HepG2 (cell line): ENCODE results near the gene MBD3L5. TPM values are rescaled to one million over a fixed set of nuclear protein-coding genes. Genes with fewer than 3 reads are reported as not detected.

ENCODE experiments used
- AKNA ChIP-seq: sonication (generic); formaldehyde crosslinking; IDR thresholded peaks from 2 replicates; pipeline ENCODE4 v1.4.0; 2020; ENCODE audit warnings: missing genetic modification reagents, borderline replicate concordance
- CEBPB ChIP-seq: IDR thresholded peaks from 2 replicates; pipeline ENCODE4 v1.6.1; 2011; ENCODE audit warnings: low read depth, low read length, improper control_type of control experiment, borderline replicate concordance
- DNMT3B ChIP-seq: conservative IDR thresholded peaks from 2 replicates; pipeline ENCODE4 v1.6.1; 2016; ENCODE audit warnings: missing biosample characterization, control low read depth
- FIP1L1 ChIP-seq: fragments of 200-400 bp; formaldehyde crosslinking; IDR thresholded peaks from 2 replicates; pipeline ENCODE4 v1.6.1; 2018; ENCODE audit warnings: low read depth, mild to moderate bottlenecking, low read length, moderate library complexity, borderline replicate concordance; ENCODE audit not compliant: insufficient read depth
- JARID2 ChIP-seq: sonication (generic); formaldehyde crosslinking; IDR thresholded peaks from 2 replicates; pipeline ENCODE4 v1.8.1; 2023; ENCODE audit warnings: missing genetic modification reagents, inconsistent platforms; ENCODE audit not compliant: insufficient replicate concordance
- JDP2 ChIP-seq: sonication (generic); formaldehyde crosslinking; IDR thresholded peaks from 2 replicates; pipeline ENCODE4 v1.8.1; 2022; ENCODE audit warnings: missing genetic modification reagents, borderline replicate concordance
- KLF11 ChIP-seq: IDR thresholded peaks from 2 replicates; pipeline ENCODE4 v1.6.1; 2016; ENCODE audit warnings: missing compliant biosample characterization
- MIXL1 ChIP-seq: IDR thresholded peaks from 2 replicates; pipeline ENCODE4 v1.6.1; 2016
- NR2F1 ChIP-seq, 2 experiments: fragments of 450-650 bp in 1 of 2; formaldehyde crosslinking in 1 of 2; IDR thresholded peaks; 2 replicates each; pipeline versions ENCODE4 v1.5.0 to v1.6.1; 2016 to 2020; ENCODE audit warnings: mild to moderate bottlenecking in 1 of 2, missing compliant biosample characterization in 1 of 2, missing genetic modification reagents in 1 of 2, moderate library complexity in 1 of 2
- PHB2 ChIP-seq: fragments of 450-650 bp; IDR thresholded peaks from 2 replicates; pipeline ENCODE4 v1.6.1; 2018; ENCODE audit not compliant: partially characterized antibody
- RBFOX2 ChIP-seq: fragments of 200-400 bp; formaldehyde crosslinking; IDR thresholded peaks from 2 replicates; pipeline ENCODE4 v1.6.1; 2017; ENCODE audit warnings: low read depth, mild to moderate bottlenecking, low read length
- RFXAP ChIP-seq: sonication (generic); formaldehyde crosslinking; IDR thresholded peaks from 2 replicates; pipeline ENCODE4 v1.4.0; 2020; ENCODE audit warnings: missing genetic modification reagents, borderline replicate concordance
- TBL1XR1 ChIP-seq: fragments of 150-350 bp; IDR thresholded peaks from 2 replicates; pipeline ENCODE4 v1.6.1; 2014; ENCODE audit warnings: borderline replicate concordance, low read length; ENCODE audit not compliant: partially characterized antibody
- TGIF2 ChIP-seq: IDR thresholded peaks from 2 replicates; pipeline ENCODE4 v1.6.1; 2016; ENCODE audit warnings: control low read depth, missing compliant biosample characterization
- ZBTB20 ChIP-seq: sonication (generic); formaldehyde crosslinking; IDR thresholded peaks from 2 replicates; pipeline ENCODE4 v1.8.1; 2023; ENCODE audit warnings: missing genetic modification reagents, low read depth, mild to moderate bottlenecking, borderline replicate concordance
- ZBTB7A ChIP-seq: sonication (generic); formaldehyde crosslinking; IDR thresholded peaks from 2 replicates; pipeline ENCODE4 v1.8.0; 2022; ENCODE audit warnings: mild to moderate bottlenecking, missing genetic modification reagents
- ZNF121 ChIP-seq: sonication (generic); formaldehyde crosslinking; IDR thresholded peaks from 2 replicates; pipeline ENCODE4 v1.5.0; 2020; ENCODE audit warnings: mild to moderate bottlenecking, missing genetic modification reagents
- ZNF17 ChIP-seq: sonication (generic); formaldehyde crosslinking; IDR thresholded peaks from 2 replicates; pipeline ENCODE4 v1.5.0; 2020; ENCODE audit warnings: mild to moderate bottlenecking, missing genetic modification reagents
- ZNF205 ChIP-seq: IDR thresholded peaks from 2 replicates; pipeline ENCODE4 v1.6.1; 2018; ENCODE audit warnings: missing biosample characterization, missing genetic modification reagents
- ZNF549 ChIP-seq: sonication (generic); formaldehyde crosslinking; IDR thresholded peaks from 2 replicates; pipeline ENCODE4 v1.5.0; 2020; ENCODE audit warnings: missing genetic modification reagents
- ZNF567 ChIP-seq: sonication (generic); formaldehyde crosslinking; IDR thresholded peaks from 2 replicates; pipeline ENCODE4 v1.8.1; 2023; ENCODE audit warnings: mild to moderate bottlenecking, missing genetic modification reagents, borderline replicate concordance
- ZNF615 ChIP-seq: sonication (generic); formaldehyde crosslinking; IDR thresholded peaks from 2 replicates; pipeline ENCODE4 v1.5.0; 2020; ENCODE audit warnings: mild to moderate bottlenecking, missing genetic modification reagents, borderline replicate concordance
- ZNF883 ChIP-seq: sonication (generic); formaldehyde crosslinking; IDR thresholded peaks from 2 replicates; pipeline ENCODE4 v1.5.1; 2020; ENCODE audit warnings: mild to moderate bottlenecking, missing genetic modification reagents; ENCODE audit errors: not compliant biosample characterization
- polyA plus RNA-seq, 8 experiments: library from polyadenylated mRNA; depleted of rRNA in 3 of 8; stranded (reverse) in 7 of 8; unstranded in 1 of 8; fragments of >200 nt; fragmentation: Illumina TruSeq in 4 of 8; extraction: Trizol in 4 of 8; gene quantifications; 2 replicates each; pipeline versions ENCODE4 v1.2.1 to v1.2.3, GENCODE V29; 2011 to 2016; ENCODE audit warnings: low read depth in 4 of 8, missing spikeins in 1 of 8, mixed read lengths in 1 of 8; ENCODE audit not compliant: insufficient read depth in 1 of 8
- total RNA-seq, 5 experiments: library from RNA; depleted of rRNA; stranded (reverse); fragments of >200 nt; fragmentation: Illumina TruSeq; extraction: Trizol; gene quantifications; 2 replicates each; pipeline ENCODE4 v1.2.3, GENCODE V29; 2016; ENCODE audit warnings: low read depth in 1 of 5
- TF ChIP-seq, protein P1 (sequence below): sonication (generic); formaldehyde crosslinking; IDR thresholded peaks from 2 replicates; pipeline ENCODE4 v1.4.0; 2020; ENCODE audit warnings: missing genetic modification reagents, low read depth, mild to moderate bottlenecking, borderline replicate concordance

MBD3L5 gene
- total and polyA plus RNA-seq, 2 of the 13 experiments (the other 11 are each of a cell fraction or from before 2014, with no cell fraction given): not detected

- no peak for TF ChIP-seq ZNF205 (CRISPR knock-in tag)
- TF ChIP-seq JARID2 (CRISPR knock-in tag): no peak
- TF ChIP-seq ZNF17: no peak
- TF ChIP-seq NR2F1 (CRISPR knock-in tag; IDR thresholded peaks at IDR 0.05): no peak
- no peak for TF ChIP-seq ZNF121 (CRISPR knock-in tag)
- TF ChIP-seq FIP1L1: no peak
- no peak for TF ChIP-seq KLF11 (CRISPR knock-in tag)
- no peak for TF ChIP-seq RFXAP (CRISPR knock-in tag)
- peak; percentile 44 for TF ChIP-seq ZNF883 (CRISPR knock-in tag)
- no peak for TF ChIP-seq ZNF615
- TF ChIP-seq RBFOX2: peak; percentile 94
- no peak for TF ChIP-seq CEBPB
- TF ChIP-seq ZBTB20: no peak
- peak; percentile 55 for TF ChIP-seq ZBTB7A
- TF ChIP-seq ZNF549 (CRISPR knock-in tag): no peak; the same call in 1 of the 2 replicates
- TF ChIP-seq MIXL1 (CRISPR knock-in tag): no peak
- TF ChIP-seq ZNF567 (CRISPR knock-in tag): peak; percentile 81; the same call in 1 of the 2 replicates
- TF ChIP-seq, protein P1, sequence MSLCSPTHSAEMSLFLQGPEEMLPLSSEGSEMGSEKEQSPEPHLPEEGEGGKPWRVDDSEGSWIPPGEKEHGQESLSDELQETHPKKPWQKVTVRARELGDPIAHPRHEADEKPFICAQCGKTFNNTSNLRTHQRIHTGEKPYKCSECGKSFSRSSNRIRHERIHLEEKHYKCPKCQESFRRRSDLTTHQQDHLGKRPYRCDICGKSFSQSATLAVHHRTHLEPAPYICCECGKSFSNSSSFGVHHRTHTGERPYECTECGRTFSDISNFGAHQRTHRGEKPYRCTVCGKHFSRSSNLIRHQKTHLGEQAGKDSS (CRISPR knock-in tag): no peak
- TF ChIP-seq PHB2: no peak
- TF ChIP-seq AKNA (CRISPR knock-in tag): no peak
- TF ChIP-seq JDP2: no peak
- TF ChIP-seq TBL1XR1: no peak
- TF ChIP-seq TGIF2 (CRISPR knock-in tag): peak; percentile 66; the same call in 1 of the 2 replicates
- no peak for TF ChIP-seq DNMT3B
Measured at GRCh38 chr19:7069042-7069903, 38.9 kb downstream of the MBD3L5 start, which contains the start of gene ZNF557 (continued).
